NB4 (cell line): Measurements from ENCODE around the gene DBH.

Experiments used
- DNase-seq: peaks from one replicate; pipeline ENCODE4 v3.0.0; 2010; ENCODE audit warnings: low read depth
- H3K4me3 ChIP-seq: one replicate; pipeline ENCODE4 v1.5.1; 2011; ENCODE audit warnings: mild to moderate bottlenecking, low read depth, low read length, moderate library complexity
- MYC ChIP-seq: IDR thresholded peaks from 2 replicates; pipeline ENCODE4 v1.6.1; 2011; ENCODE audit warnings: low read depth, low read length
- POLR2A ChIP-seq: IDR thresholded peaks from 2 replicates; pipeline ENCODE4 v1.6.1; 2011; ENCODE audit warnings: mild to moderate bottlenecking; ENCODE audit not compliant: insufficient read length; ENCODE audit errors: extremely low read depth
- TF ChIP-seq, protein P1 (sequence below): IDR thresholded peaks from one replicate; pipeline ENCODE4 v1.5.1; 2012; ENCODE audit warnings: low read depth, low read length
- TF ChIP-seq, protein P2 (sequence below): IDR thresholded peaks from 2 replicates; pipeline ENCODE4 v1.6.1; 2011; ENCODE audit warnings: low read depth, low read length

DBH gene

DNA sequence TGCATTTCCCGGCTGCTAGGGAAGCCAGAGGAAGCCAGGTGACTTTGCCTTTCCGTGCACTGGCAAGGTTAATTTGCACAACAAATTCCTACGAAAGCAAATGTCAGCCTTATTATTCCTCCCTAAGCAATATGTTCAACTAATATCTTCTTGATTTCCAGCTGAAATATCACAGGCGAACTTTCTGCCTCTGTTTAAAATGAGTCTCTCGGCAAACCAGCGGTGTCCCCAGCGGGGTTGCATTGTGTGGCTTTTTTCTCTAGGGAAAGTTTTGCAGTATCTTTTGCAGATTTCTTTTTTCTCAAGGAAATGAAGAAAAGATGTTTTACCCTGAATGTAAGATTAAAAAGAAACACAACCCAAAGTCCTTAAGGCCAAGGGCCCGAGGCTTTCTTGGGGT, 1.9 kb downstream of the DBH start:
- no peak for DNase-seq
- no peak overlapping the region for H3K4me3 ChIP-seq
- TF ChIP-seq POLR2A (no peak), MYC (no peak)
- TF ChIP-seq, protein P1, sequence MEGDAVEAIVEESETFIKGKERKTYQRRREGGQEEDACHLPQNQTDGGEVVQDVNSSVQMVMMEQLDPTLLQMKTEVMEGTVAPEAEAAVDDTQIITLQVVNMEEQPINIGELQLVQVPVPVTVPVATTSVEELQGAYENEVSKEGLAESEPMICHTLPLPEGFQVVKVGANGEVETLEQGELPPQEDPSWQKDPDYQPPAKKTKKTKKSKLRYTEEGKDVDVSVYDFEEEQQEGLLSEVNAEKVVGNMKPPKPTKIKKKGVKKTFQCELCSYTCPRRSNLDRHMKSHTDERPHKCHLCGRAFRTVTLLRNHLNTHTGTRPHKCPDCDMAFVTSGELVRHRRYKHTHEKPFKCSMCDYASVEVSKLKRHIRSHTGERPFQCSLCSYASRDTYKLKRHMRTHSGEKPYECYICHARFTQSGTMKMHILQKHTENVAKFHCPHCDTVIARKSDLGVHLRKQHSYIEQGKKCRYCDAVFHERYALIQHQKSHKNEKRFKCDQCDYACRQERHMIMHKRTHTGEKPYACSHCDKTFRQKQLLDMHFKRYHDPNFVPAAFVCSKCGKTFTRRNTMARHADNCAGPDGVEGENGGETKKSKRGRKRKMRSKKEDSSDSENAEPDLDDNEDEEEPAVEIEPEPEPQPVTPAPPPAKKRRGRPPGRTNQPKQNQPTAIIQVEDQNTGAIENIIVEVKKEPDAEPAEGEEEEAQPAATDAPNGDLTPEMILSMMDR: no peak
- TF ChIP-seq, protein P2, sequence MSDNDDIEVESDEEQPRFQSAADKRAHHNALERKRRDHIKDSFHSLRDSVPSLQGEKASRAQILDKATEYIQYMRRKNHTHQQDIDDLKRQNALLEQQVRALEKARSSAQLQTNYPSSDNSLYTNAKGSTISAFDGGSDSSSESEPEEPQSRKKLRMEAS: no peak

GRCh38 chr9:133638711-133639110, 2.5 kb downstream of the DBH start:
- H3K4me3 ChIP-seq: no peak overlapping the region
- TF ChIP-seq, protein P1: no peak
- TF ChIP-seq, protein P2: no peak
- TF ChIP-seq POLR2A (no peak), MYC (no peak)
- no peak for DNase-seq

- no peak for DNase-seq
- H3K4me3 ChIP-seq: no peak overlapping the region
- no peak for TF ChIP-seq POLR2A
- TF ChIP-seq, protein P1: no peak
These were observed 3.5 kb downstream of the DBH start for GRCh38 chr9:133639613-133640012.

- no peak for DNase-seq
- TF ChIP-seq, protein P1: no peak
- TF ChIP-seq MYC (no peak), POLR2A (no peak)
- TF ChIP-seq, protein P2: no peak
- no peak overlapping the region for H3K4me3 ChIP-seq
These were observed 4.0 kb downstream of the DBH start for GRCh38 chr9:133640160-133640559.

DNA sequence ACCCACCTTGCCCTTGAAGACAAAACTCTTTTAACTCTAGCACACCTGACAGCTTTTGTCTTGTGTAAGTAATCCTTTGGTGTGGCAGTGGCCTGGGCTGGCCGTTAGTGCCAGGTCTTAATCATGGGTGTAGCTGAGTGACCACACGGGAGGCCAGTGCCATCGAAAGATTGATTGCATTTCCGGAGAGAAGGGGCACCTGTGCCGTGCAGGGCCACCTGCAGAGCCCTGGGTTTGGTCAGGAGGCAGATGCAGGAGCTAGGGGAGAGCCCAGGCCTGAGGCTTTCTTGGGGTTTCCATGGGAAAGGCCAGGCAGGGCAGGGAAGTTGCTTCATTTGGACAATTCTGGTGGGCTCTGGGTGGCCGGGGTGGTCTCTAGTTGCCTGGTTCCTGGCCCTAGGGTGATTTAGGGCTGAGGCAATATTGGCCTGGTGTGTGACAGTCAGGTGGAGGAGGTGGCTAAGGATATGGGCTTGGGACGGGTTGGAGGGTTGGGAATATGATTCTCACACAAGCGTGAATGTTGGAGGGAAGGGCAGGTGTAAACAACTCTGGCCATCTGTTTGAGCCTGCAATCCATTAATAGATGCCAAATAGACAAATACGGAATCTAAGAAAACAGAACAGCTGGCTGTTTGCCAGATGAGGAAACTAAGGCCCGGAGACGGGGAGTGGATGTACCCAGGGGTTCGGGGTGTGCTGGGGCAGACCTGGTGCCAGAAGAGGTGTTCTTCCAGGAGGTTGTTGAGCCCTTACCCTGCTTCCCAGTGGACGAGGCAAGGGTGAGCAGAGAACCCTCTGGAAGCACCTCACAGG, 4.6 kb downstream of the DBH start:
- TF ChIP-seq MYC: no peak
- TF ChIP-seq POLR2A: no peak
- TF ChIP-seq, protein P2: no peak
- TF ChIP-seq, protein P1: no peak
- no peak for DNase-seq
- no peak overlapping the region for H3K4me3 ChIP-seq

DNA sequence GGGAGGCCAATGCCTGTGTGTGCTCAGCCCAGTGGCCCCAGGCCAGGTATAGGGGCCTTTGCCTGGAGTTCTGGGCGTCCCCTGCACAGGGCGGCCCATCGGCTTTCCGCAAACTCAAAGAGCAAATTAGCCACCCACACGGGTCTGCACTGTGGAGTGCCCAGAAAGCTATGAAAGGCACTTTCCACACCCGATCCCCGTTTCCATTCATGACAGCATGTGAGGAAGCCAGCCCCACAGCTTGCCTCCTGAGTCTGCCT, 5.2 kb downstream of the DBH start:
- TF ChIP-seq, protein P1: no peak
- TF ChIP-seq MYC (no peak), POLR2A (no peak)
- TF ChIP-seq, protein P2: no peak
- no peak overlapping the region for H3K4me3 ChIP-seq
- no peak for DNase-seq
